Left cardiac atrium (tissue), 4 donors: Measurements from ENCODE around the gene FNDC3B. TPM values are rescaled to one million over a fixed set of nuclear protein-coding genes. Genes with fewer than 3 reads are reported as not detected.

Source experiments
- ATAC-seq, 2 donors: fragments of 200-7000 bp; cut with Tn5 transposase; one replicate each; pipeline ENCODE4 v1.9.1; 2020; ENCODE audit warnings: mild to moderate bottlenecking in 2 of 2, moderate library complexity in 2 of 2
- DNase-seq: peaks from one replicate; pipeline ENCODE4 v3.0.0-alpha.2; 2020
- intact Hi-C, 2 donors: fragments of 100-400 bp; cut with DNase I; formaldehyde crosslinking; loops; one replicate each; pipeline versions ENCODE4 v1.14.1 to v1.15.1; 2022 to 2023
- total RNA-seq, 2 donors: library from RNA; stranded (reverse); fragmentation: NEBNext Ultra II Directional; extraction: Animal tissue kit (Norgen Biotek cat#: 25700); gene quantifications; one replicate each; pipeline ENCODE4 v1.2.1, GENCODE V29; 2021
- donor health status: DM: no; HTN: yes; CAD: no.
- donor health status: DM: no; HTN: yes; CAD: no; lungs with severe emphysema.
- donor health status: DM: yes; HTN: yes; CAD: no.
- donor health status: Dilated cardiomyopathy.

Gene FNDC3B
- total RNA-seq, 2 donors from 2014 or later = 82.4 to 98.3 TPM

- intact Hi-C loops = no loop called here
- ATAC-seq (no peak), DNase-seq (no peak)
Measured at GRCh38 chr3:172314591-172315160, 275.3 kb downstream of the FNDC3B start.

DNA sequence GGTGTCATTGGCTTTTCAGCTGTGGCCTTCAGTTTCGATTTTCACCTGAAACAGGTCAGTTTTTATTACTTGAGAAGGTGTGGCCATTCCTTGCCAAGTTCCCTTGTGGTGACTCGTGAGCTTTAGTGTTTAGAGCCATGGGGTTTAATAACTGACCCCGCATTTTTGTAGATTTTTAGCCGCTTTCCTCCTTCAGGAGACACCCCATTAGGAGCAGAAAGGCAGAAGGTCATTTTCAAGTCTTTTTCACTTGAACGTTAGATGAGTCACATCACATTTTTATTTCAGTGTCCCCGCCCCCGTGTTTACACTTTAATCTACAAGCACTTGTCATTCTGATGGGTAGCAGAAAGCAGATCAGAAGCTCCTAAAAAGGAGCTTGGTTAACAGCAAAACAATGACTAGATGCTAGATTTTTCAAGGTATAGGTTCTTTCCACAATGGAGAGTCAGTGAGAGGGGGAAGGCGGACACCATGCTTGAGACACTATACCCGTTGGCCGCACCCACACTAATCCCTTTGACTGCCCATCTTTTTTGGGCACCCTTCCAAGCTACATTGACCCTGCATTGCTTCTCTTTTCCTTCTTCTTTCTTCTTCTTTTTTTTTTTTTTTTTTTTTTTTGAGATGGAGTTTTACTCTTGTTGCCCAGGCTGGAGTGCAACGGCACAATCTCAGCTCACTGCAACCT lies 276.2 kb downstream of the FNDC3B start:
- peak in 1 of 2 donors; percentile 39 for ATAC-seq
- intact Hi-C loops = no loop called here
- no peak for DNase-seq

- no peak for ATAC-seq
- intact Hi-C loops = no loop called here
Measured at GRCh38 chr3:172316758-172317157, 277.4 kb downstream of the FNDC3B start.

DNA sequence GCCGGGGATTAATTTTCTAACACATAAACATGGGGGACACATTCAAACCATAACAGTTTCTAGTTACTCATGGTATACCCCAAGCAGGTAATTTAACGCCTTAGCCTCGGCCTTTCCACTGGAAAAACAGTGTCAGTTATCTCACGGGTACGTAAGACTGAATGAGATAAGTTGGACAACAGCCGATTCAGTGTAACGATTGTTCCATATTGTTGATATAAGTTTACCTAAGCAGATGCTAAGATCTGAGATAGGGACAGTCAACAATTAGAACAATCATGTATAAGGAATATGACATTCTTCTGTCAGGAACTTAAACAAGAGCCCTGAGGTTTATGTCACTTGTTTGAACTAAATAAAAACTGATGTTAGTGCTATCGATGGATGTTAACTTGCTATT lies 278.1 kb downstream of the FNDC3B start:
- ATAC-seq (no peak), DNase-seq (no peak)
- intact Hi-C loops = no loop called here

More at GRCh38 chr3:172316758-172317157, 277.4 kb downstream of the FNDC3B start:
- DNase-seq = no peak

DNA sequence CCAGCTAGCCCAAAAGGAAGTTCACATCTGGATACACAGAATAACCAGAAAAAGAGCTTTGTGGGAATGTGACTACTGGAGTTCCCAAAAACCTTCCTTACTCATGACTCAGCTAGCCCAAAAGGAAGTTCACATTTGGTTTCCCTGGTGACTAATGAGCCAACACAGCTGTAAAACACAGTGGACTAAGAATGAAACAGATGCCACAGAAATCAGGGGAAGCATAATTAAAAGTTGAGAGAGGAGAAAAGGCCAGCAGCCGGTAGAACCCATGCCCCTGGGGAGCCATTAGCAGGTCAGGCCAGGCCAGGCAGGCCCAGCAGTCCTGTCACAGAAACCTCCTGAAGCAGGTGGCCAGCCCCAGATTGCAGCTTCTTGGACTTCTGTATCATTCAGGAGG lies 278.6 kb downstream of the FNDC3B start:
- no peak for DNase-seq
- intact Hi-C loops = no loop called here
- ATAC-seq = peak; percentile 64 to 77

DNA sequence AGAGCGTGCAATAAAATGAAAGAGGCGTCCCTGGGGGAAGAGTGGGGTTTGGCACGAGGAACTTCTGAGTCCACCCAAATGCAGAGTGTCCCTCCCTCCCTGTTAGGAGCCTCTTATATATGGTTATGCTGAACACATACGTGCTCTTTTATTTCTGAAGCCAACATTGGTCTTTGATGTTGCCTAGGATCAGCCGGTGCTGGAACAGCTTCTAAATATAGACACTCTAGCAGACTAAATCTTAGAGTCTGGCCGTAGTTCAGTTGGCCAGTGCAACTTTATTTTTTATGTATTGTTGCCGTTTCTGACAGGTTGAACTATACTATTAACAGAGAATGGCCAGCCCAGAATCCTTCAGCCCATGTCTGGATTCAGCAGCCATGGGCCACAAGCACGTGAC lies 280.2 kb downstream of the FNDC3B start:
- peak in 1 of 2 donors; percentile 28 for ATAC-seq
- intact Hi-C loops = no loop called here
- DNase-seq = no peak

- DNase-seq (no peak), ATAC-seq (no peak)
- intact Hi-C loops = loop anchor here in 1 of 2 donors (10.0 kb wide), 1 partner anchor 286 kb away; the partner anchor contains the start of gene FNDC3B
Measured at GRCh38 chr3:172320468-172320867, 281.1 kb downstream of the FNDC3B start.

DNA sequence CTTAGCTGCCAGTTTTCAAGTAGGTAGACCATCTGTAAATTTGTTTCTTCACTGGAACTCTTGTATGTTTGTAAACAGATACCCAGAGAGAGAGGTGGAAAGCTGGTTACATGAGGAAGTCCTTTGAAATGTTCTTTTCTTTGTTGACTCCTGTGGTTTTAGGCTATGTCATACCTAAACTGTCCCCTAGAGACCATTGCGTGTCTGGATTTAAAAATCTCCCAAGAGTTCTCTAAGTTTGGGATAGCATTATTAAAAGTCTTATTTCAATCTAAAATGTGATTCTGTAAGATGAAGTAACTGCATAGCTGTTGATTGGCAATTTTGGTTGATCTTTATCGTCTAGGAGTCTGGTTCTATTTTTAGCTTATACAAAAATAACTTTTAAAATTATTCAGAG lies 281.7 kb downstream of the FNDC3B start:
- DNase-seq (no peak), ATAC-seq (no peak)
- intact Hi-C loops = loop anchor here in 1 of 2 donors (10.0 kb wide), 1 partner anchor 286 kb away; the partner anchor contains the start of gene FNDC3B

DNA sequence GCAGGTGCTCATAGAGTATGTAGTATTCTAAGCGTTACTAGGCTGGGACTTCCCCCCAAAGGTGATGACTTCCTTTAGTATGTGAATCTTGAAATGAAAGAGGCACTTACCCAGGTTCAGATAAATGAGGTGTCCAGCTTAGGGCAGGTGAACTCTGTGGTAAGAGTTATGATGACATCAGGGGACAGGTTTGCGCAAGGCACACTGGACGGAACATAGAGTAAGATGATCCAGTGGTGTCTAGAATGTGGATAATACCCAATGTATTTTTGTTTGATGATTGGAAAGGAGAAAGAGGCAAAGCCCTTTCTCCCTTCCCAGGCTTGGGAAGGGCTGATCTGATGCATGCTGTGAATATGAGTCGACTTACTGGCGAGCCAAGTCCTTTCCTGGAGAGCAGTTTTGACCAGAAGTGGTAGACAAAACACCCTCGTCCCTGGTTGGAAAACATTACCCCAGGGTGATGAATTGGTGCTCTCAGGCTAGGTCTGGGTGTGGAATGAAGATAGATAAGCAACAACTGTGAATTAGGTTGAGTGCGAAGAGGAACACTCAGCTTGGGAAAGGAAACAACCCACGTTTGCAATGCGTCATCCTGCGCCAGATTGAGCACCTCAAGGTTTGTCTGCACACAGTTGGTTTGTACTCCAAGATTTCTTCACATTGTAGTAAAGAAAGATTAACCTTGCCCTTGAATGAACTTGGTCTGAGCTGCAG lies 284.7 kb downstream of the FNDC3B start:
- ATAC-seq (peak; percentile 27 to 87), DNase-seq (peak; percentile 40)
- intact Hi-C loops = loop anchor here in 1 of 2 donors (10.0 kb wide), 1 partner anchor 289 kb away; the partner anchor contains the start of gene FNDC3B

GRCh38 chr3:172324611-172325203 lies 285.3 kb downstream of the FNDC3B start:
- peak; percentile 72 to 78 for ATAC-seq
- no peak for DNase-seq
- intact Hi-C loops = loop anchor here in 1 of 2 donors (10.0 kb wide), 1 partner anchor 290 kb away; the partner anchor contains the start of gene FNDC3B

- intact Hi-C loops = loop anchor here in 1 of 2 donors (10.0 kb wide), 1 partner anchor 291 kb away; the partner anchor contains the start of gene FNDC3B
- ATAC-seq (no peak), DNase-seq (no peak)
Measured at GRCh38 chr3:172325461-172325860, 286.1 kb downstream of the FNDC3B start.

GRCh38 chr3:172326993-172327392 lies 287.6 kb downstream of the FNDC3B start:
- ATAC-seq = no peak
- intact Hi-C loops = loop anchor here in 1 of 2 donors (10.0 kb wide), 1 partner anchor 292 kb away; the partner anchor contains the start of gene FNDC3B
- no peak for DNase-seq

GRCh38 chr3:172328282-172328681 lies 288.9 kb downstream of the FNDC3B start:
- DNase-seq (no peak), ATAC-seq (no peak)
- intact Hi-C loops = loop anchor here in 1 of 2 donors (10.0 kb wide), 1 partner anchor 293 kb away; the partner anchor contains the start of gene FNDC3B

- ATAC-seq = no peak
- DNase-seq = no peak
- intact Hi-C loops = loop anchor here in 1 of 2 donors (10.0 kb wide), 1 partner anchor 294 kb away; the partner anchor contains the start of gene FNDC3B
Measured at GRCh38 chr3:172329070-172329469, 289.7 kb downstream of the FNDC3B start.

DNA sequence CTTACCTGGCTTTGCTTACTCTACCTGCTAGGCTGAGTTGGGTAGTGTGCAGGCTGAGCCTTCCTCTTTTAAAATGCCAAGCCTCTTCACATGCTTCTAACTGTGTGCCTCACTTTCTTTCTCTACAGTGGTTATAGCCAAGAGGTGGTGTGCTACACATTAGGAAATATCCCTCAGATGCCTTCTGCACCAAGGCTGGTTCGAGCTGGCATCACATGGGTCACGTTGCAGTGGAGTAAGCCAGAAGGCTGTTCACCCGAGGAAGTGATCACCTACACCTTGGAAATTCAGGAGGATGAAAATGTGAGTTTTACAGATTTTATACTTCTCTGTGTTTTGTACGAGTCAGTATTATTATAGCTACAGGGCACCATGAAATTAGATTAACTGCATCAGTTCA lies 291.0 kb downstream of the FNDC3B start:
- intact Hi-C loops = loop anchor here in 1 of 2 donors (5.0 kb wide), 2 partner anchors 293 to 337 kb away; partner anchors contain the start of gene FNDC3B
- ATAC-seq (no peak), DNase-seq (no peak)

- ATAC-seq (peak; percentile 89), DNase-seq (peak; percentile 55)
- intact Hi-C loops = loop anchor here in 1 of 2 donors (5.0 kb wide), 2 partner anchors 295 to 335 kb away; partner anchors contain the start of gene FNDC3B
Measured at GRCh38 chr3:172332256-172333041, 293.1 kb downstream of the FNDC3B start.

- ATAC-seq = no peak
- no peak for DNase-seq
- intact Hi-C loops = loop anchor here in 1 of 2 donors (5.0 kb wide), 2 partner anchors 296 to 334 kb away; partner anchors contain the start of gene FNDC3B
Measured at GRCh38 chr3:172333042-172333377, 293.6 kb downstream of the FNDC3B start.
